NCI-H2107 treated with DMSO at 0.1 percent for 48 hours (cell line): ENCODE measurements around the gene IL17RE.

ENCODE experiments used
- DNase-seq: peaks from one replicate; lab custom pipeline; 2025; ENCODE audit not compliant: unreplicated experiment; lab: John Stamatoyannopoulos, UW

Gene IL17RE

GRCh38 chr3:9951598-9951961, 48.9 kb downstream of the IL17RE start:
- DNase-seq = no peak

GRCh38 chr3:9951962-9952805, 49.5 kb downstream of the IL17RE start, which contains the start of gene PRRT3:
TSS of gene PRRT3 (minus strand) at chr3:9952408. CDS start at chr3:9950115, 2,293 bp downstream.
- DNase-seq = no peak

- DNase-seq = peak; percentile 77
Measured at GRCh38 chr3:9955067-9955502, 52.4 kb downstream of the IL17RE start.

GRCh38 chr3:9955611-9956352, 53.1 kb downstream of the IL17RE start:
- no peak for DNase-seq

- DNase-seq = no peak
Measured at GRCh38 chr3:9957214-9957613, 54.6 kb downstream of the IL17RE start.

- DNase-seq = no peak
Measured at GRCh38 chr3:9965200-9965875, 62.7 kb downstream of the IL17RE start.
